HG02981 (cell line): ENCODE results near the gene KCNJ9.
"Not testable (repeated sequence)": the region's sequence is repeated elsewhere in the genome, so short reads cannot be mapped to it uniquely, and the experiment has no call there.

Source experiments
- ATAC-seq: cut with Tn5 transposase; IDR thresholded peaks from one replicate; pipeline ENCODE4 v1.9.1; 2021; ENCODE audit warnings: mild to moderate bottlenecking, moderate library complexity; ENCODE audit not compliant: unreplicated experiment

Gene KCNJ9

DNA sequence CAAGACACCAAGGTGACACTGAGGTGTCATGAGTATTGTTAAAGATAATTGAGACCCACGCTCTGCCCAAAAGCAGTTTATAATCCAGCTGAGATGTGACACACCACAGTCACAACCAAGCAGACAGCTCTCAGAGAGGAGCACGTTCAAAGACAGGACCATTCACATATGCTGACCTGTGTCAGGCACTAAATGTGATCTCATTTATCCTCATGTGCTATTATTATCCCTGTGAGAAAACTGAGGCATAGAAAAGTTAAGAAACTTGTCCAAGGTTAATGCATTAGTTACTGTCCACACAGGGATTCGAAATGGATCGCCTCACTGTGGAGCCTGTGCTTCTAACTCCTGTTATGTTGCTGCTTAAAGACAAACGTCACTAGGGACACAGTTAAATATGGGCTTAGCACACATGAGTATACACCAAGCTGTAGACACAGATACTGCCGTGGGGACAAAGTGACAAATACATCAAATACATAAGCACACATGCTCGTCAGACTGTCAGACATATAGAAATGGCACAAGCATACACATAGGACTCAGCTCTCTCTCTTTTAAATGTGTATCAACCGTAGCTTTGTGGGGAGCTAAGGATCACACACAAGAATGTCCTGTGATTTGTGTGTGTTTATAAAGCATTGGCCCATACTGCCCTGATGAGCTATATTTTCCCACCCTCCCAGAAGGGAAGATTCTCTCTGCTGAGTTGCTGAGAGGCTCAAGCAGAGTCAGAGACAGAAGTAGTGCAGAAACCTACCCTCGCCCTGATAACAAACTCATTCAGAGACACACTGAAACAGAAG is 20.6 kb downstream of the KCNJ9 start:
- no peak for ATAC-seq

DNA sequence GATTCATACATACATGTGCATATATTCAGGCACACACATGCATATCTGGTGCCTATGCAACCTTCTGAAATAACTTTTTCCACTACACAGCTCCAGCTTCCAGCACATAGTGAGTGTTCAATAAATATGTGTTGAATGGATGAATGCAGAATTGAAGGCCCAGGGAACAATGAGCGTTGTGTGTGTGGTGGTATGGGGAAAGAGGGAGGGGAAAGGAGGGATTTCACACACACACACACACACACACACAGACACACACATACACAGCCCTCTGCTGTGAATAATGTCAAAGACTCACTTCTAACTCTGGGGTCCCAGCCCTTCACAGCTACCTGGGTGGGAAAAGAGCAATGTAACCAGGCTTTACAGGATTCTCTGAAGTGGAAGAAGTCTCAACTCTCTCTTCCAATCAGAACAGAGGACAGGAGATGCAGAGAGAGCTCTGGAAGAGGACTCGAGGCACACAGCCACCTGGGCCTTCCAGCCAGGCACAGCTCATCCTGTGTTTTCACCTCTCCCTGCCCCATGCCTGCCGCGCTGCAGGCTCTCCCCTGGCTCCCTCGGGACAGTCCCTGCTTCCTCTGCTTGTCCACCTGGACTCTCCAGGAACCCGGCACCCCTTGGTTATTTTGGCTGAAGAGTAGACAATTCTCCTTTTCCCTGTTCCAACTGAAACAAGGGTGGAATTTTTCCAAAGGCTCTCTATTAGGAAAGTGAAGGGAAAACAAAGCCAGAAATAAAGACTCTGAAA is 22.5 kb downstream of the KCNJ9 start:
- ATAC-seq, result no peak

DNA sequence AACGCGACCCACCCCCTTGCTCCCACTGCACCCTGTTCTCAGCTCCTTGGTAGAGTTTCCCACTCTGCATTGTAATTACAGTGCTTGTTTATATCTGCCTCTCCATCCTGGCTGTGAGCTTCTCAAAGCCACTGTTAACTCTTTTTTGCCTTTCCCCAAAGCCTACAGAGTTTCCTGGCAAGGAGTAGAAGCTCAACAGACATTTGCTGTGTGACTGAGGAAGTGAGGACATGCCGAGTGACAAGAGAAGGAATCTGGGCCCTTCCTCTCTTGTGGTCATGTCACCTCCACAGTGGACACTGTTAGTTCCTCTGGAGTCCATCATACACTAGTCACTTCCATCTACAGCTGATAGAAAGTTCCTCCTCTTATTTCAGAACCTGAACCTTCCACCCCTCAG is 23.1 kb downstream of the KCNJ9 start:
- ATAC-seq, result no peak

DNA sequence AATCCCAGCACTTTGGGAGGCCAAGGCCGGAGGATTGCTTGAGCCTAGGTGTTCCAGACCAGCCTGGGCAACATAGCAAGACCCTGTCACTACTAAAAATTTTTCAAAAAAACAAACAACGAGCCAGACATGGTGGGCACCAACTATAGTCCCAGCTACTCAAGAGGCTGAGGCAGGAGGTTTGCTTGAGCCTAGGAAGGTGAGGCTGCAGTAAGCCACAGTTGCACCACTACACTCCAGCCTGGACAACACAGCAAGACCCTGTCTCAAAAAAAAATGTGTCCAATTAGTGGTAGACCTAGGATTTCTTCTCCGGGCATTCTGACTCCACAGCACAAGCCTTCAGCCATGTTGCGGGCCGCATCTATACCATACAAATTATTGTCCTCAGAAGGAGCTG is 23.8 kb downstream of the KCNJ9 start:
- ATAC-seq, result no peak

DNA sequence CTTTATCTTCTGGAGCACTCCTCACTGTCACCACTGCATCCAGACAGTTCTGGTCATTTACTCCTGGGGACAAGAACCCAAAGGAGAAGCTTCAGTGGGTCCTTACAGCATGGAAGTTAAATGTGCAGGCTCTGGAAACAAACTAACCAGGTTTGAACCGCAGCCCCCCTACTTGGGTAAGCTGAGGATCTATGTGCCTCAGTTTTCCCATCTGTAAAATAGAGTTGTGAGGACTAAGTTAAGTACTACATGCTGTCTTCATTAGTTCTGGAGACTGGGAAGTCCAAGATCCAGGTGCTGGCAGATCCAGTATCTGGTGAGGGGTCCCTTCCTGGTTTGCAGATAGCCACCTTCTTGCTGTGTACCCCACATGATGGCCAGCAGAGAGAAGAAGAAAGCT is 26.2 kb downstream of the KCNJ9 start:
- no peak for ATAC-seq

DNA sequence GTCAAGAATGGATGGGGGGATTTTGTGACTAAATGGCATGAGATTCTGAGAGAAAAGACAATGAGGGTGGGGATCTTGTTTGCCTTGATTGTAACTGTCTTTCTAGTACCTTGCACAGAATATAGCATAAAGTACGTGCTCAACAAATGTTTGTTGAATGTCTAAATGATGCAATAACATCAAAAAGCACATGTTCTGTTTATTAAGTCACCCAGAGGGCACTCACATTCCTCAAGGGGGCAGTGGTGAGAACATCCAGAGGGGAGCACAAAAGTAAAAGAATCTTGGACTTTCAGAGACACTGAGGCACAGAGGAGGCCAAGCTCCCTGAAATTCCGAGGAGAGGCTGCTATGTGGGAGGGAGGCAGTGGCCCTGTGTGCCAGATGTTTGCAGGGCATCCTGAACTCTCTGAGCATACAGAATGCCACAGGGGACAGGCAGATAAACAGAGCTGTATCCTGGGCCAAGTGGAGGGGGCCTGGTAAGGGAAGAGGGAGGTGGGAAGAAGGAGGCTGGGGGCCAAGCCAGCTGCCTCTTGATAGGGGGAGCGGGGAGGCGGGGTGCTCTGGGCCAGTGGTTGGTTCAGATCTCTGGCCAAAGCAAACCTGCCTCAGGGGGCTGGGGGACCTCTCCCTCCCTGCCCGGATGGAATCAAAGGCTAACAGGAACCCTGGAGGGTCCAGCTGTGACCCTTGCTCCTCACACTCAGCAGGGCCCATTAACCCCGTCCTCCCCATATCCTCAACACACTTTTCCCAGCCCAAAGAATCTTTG is 27.7 kb downstream of the KCNJ9 start:
- ATAC-seq, result no peak

DNA sequence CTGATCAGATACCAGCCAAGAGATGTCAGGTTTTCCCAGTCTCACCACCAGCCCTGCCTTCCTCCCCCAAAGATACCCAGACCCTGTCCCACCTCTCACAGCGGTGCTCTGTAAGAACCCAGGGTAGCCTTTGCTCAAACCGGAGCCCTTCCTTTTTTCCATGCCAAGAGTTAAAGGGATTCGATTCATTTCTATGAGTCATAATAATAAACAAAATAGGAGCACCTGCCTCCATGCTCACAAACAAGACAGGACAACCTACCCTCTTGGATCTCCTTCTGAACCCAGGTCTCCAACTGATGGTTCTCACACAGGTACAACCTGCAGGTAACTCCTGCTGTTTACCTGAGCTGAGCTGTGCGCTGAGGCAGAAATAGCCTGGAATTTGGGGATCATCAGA is 28.3 kb downstream of the KCNJ9 start:
- no peak for ATAC-seq

DNA sequence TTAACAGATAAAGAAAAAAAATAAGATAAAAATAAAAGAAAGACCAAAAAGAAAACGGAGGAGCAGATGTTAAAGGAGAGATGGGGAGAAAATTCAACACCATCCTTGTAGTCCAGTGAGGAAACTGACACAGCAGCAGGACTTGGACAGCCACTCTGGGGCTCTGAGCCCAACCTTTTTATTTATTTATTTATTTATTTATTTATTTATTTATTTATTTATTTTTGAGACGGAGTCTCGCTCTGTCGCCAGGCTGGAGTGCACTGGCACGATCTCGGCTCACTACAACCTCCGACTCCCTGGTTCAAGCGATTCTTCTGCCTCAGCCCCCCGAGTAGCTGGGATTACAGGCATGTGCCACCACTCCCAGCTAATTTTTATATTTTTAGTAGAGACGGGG is 30.1 kb downstream of the KCNJ9 start:
- not testable (repeated sequence) for ATAC-seq

DNA sequence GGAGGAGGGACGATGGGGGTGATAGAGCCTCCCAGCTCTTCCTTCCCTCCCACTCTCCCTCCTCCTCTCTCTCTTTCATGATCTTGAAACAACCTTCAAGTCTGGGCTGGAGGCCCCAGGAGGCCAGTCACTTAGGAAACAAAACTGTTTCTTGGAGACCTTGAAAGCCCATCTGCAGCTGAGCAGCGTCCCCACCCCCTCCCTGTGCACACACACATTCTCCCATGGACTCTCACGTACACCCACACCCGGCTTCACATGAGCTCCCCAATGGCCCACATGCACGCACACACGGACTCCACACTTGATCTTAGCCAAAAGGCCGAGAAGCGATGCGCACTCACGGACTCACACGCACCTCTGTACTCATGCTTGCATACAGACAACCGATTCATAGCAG is 31.0 kb downstream of the KCNJ9 start:
- ATAC-seq, result no peak

DNA sequence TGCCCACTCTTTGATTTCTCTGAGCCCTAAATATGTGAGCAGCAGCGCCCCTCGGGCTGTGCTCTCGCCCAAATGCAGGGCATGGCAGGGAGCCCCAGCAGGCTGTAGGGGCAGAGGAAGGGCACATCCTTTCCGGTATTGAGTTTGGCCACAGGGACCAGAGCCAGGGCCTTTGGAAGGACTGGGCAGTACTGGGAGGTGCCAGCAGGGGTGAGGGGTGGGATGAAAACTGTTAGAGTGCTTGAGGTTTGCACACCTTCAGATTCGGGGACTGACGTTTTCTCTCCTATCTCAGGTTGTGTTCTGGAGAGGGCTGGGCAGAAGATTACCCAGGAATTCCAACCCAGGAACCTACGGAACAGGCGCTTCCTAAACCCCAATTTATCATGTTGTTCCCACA is 32.1 kb downstream of the KCNJ9 start:
- ATAC-seq, result no peak

DNA sequence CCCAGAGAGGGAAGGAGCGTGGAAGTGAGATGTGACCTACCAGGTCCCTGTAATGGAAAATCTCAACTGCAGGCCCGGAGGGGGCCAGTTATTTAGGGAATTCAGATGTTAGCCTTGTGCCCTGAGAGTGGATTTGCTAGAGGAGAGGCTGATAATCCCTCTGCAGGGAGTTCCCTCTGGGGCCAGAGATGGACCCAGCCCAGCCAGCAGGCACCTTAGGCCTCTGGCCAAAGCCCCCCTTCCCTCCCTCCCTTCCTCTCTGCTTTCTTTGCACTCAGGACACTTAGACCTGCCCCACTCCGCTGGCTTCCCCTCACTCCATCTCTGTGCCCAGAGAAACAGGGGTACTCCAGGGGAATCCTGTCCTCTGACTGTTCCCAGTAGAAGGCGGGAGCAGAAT is 32.7 kb downstream of the KCNJ9 start:
- no peak for ATAC-seq

DNA sequence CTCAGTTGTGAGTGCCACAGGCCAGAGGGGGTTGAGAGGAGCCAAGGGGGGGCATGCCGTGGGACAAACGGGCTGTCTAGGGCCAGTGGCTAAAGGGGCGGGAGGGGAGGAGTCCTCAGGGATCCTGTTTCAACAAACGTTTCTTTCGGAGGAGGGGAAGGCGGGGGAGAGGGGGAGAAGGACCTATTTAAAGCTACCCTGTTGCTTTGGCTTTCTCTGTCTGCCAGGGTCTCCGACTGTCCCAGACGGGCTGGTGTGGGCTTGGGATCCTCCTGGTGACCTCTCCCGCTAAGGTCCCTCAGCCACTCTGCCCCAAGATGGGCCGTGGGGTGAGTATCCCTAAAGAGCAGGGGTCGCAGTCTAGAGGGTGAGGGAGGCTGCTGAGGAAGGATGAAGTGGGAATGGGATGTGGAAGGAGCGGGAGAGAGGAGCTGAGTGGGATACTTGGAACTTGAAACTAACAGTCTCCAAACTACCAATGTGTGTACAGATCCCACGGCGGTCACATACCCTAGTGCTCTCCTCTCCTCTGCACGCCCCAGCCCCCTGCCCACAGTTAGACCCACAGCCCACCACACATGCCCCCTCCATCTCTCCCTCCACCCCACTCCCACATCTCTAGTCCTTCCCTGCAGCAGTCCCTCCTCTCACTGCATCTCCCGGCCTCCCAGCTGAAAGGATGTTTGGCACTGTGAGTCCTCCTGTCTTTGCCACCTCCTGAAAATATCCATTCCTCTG is 34.4 kb downstream of the KCNJ9 start, which contains the start of gene ATP1A2:
TSS of gene ATP1A2 (plus strand) at position 215 of the 738 bp plus-strand sequence. CDS start at position 318, 103 bp downstream.
- no peak for ATAC-seq

DNA sequence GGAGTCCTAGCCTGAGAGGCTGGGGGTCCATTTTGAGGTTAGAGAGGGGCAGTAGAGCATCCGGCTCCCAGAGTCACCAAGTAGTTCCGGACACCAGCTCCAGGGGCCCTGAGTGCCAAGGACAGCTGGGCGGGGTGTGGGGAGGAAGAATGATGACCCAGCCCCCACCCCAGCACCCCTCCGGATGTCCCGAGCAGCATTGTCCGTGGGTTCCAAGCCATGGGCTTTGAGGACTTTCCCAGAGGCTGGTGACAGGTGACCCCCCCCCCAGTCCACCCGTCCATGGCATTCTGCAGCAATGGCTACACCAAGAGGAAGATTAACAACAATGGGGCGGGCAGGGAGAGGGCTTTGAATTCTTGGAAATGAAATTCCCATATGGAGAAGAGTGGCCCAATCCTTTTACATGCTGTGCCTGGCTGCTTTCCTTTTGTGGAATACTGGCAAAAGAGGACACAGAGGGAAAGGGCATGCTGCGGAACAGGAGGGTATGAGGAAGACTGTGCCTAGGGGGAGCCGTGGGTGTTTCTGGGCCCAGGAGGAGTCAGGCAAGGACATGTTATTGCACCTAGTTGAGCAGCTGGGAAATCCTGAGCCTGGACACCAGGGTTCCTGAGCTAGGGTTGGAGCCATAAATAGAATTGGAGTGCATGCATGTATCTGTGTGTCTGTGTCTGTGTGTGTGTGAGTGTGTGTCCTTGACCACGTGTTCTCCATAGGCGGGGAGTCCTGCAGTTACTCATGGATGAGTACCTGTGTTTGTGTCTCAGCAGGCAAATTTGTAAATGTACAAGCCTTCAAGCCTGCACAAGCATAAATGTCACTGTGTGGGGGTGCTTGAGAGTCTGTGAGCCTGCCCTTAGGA is 35.2 kb downstream of the KCNJ9 start:
- no peak for ATAC-seq

DNA sequence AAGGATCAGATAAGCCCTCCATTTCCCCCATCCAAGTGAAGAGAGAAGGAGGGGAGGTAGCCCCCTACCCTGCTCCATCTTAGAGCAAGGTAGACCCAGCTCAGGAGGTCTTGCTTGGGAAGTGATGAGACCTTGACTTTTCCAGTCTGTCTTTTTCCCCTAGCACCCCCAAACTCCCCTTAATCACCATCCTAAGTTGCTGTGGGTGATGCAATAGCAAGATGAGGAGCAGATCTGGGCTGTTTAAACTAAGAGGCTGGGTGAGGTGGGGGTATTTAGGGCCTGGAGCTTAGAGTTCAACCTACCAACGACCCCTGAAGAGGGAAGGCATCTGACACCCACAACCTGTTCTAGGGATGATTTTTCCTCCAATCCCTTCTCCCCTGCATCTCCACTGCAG is 36.0 kb downstream of the KCNJ9 start:
- ATAC-seq, result no peak

DNA sequence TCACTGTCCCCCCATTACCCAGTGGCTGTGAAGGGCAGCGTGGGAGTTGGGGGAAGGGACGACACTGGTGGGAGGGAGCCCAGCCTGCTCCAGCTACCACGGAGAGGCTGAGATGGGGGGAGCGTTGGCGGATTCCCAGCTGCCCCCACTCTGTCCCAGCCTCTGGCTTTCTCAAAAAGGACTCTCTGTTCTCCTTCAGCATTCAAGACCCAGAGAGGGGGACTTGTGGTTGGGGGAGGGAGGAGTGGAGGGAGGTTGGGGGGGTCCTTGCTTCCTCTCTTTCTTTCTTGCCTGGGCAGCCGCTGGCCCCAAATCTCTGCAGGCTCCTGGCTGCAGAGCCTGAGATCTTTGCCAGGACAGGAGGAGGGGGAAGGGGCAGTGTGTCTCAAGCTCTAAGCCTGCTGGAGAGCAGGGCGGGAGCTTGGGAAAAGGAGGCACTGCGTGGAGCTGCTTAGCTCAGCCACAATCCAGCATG is 36.4 kb downstream of the KCNJ9 start:
- ATAC-seq, result no peak

DNA sequence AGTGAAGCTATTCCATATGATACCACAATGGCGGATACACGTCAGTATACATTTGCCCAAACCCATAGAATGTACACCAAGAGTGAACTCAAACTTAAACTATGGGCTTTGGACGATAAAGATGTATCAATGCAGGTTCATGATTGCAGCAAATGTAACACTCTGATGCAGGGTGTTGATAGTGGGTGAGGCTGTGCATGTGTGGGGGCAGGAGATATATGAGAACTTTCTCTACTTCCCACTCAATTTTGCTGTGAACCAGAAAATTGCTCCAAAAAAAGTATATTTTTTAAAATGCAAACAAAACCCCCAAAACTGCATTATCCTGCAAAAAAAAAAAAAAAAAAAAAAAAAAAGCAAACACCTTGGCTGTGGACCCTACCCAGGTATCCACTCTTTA is 37.6 kb downstream of the KCNJ9 start:
- ATAC-seq, result no peak

DNA sequence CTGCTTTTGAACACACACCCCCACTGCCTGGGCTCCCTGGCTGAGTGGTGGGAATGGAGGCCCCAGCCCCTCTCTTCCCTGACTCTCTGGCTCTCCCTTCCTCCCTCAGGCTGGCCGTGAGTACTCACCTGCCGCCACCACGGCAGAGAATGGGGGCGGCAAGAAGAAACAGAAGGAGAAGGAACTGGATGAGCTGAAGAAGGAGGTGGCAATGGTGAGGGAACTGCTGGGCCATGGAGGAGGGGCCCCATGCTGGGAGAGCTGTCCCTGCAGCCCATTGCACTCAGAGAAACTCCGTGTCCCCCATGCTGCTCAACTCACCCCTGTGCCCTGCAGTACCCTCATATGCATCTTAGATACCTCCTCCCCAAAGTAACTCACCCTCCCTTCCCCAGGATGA is 39.5 kb downstream of the KCNJ9 start:
- ATAC-seq, result no peak

DNA sequence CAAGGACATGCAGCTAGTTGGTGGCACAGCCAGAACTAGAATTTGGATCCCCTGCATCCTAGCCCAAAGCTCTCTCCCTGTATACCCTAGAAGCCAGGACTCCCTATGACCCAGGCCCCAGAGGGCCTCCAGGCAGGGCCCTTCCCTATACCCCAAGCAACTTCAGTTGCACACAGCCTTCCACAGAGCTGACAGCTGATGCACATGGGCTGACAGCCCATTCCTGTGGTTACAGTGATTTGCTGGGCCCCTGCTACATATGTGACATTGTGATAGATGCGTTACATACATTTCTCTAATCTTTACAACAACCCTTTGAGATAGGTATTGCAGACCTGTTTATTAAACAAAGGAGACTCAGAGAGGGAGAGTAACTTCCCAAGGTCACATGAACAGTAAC is 40.0 kb downstream of the KCNJ9 start:
- no peak for ATAC-seq

DNA sequence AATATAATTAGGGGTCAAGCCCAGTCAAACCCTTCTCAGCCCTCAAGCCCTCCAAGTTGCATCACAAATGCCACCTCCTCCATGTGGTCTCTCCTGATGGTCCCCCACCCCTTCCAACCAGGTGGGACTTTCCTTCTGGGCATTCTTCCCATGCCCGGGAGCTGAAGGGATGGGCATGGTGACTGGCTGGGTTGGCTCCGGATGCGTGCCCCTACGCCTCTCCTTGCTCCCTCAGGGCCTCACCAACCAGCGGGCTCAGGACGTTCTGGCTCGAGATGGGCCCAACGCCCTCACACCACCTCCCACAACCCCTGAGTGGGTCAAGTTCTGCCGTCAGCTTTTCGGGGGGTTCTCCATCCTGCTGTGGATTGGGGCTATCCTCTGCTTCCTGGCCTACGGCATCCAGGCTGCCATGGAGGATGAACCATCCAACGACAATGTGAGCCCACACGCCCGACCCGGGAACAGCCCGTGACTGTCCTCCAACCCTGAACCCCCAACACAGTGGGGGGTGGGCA is 41.7 kb downstream of the KCNJ9 start:
- ATAC-seq, result no peak

DNA sequence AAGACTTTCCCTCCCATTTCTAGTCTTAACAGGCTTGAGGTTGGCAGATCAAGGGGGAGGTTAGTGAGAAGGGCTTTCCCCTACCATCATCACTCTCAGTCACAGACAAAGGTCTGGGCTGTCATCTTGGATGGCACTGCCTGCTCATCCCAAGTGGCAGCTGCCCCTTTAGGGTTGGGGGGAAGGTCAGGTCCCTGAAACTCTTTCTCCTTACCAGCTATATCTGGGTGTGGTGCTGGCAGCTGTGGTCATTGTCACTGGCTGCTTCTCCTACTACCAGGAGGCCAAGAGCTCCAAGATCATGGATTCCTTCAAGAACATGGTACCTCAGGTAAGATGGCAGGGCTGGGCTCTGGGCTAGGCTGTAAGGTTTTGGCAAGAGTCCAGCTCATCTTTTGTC is 42.4 kb downstream of the KCNJ9 start:
- no peak for ATAC-seq
